ENCODE data around the gene ZNF697. TPM values are rescaled to one million over a fixed set of nuclear protein-coding genes. Genes with fewer than 3 reads are reported as not detected.

ZNF697 gene
- total and polyA plus RNA-seq, 9 of the 15 experiments (the other 6 are each of a cell fraction or from before 2014, with no cell fraction given), result 2.1 to 13.6 (median 8.3) TPM

GRCh38 chr1:119660253-119661083 is 12.4 kb upstream of the ZNF697 start:
- CTCF ChIA-PET (ENCODE audit: low intra/inter-chr PET ratio), result interaction anchor here (0.9 to 7.7 kb wide), 2 partner anchors 8 to 47 kb away, joined by 4 to 87 read pairs; no protein-coding TSS in a partner anchor

GRCh38 chr1:119659628-119660027 is 11.6 kb upstream of the ZNF697 start:
- DNase-seq (ENCODE audit: extremely low read depth in 1 of 4, low spot score in 3 of 4), result no peak
- Histone ChIP-seq H3K4me3 (no peak overlapping the region), H4K20me1 (replicated peaks; ENCODE audit: control insufficient read depth, insufficient read depth, low read length) (no peaks in the 10 kb centered on the region), H3K9me1 (ENCODE audit: control insufficient read depth, insufficient read depth, low read length) (no peaks in the 10 kb centered on the region), H3K9me3 (replicated peaks; ENCODE audit: control insufficient read depth, insufficient read depth, low read depth, low read length) (no peaks in the 10 kb centered on the region), H3K4me1 (replicated peaks in 1 of 2; ENCODE audit: control insufficient read depth in 2 of 2, insufficient read depth in 2 of 2, low read length in 2 of 2) (peaks cover 0 to 13% of the 10 kb centered on the region in 2 experiments; a peak in 4 of 5 replicates), H3K27ac (ENCODE audit: extremely low read depth, low read depth, low read length) (no peak overlapping the region), H3K4me2 (ENCODE audit: insufficient read depth, low read length) (no peak overlapping the region), H3K9ac (ENCODE audit: insufficient read depth in 1 of 2, low read depth in 2 of 2, low read length in 2 of 2) (no peak overlapping the region), H3K36me3 (ENCODE audit: control insufficient read depth, insufficient read depth, low read length) (no peaks in the 10 kb centered on the region), H2AFZ (ENCODE audit: low read depth, low read length) (no peak overlapping the region), H3K79me2 (ENCODE audit: control insufficient read depth, insufficient read depth, low read length) (no peaks in the 10 kb centered on the region), H3K27me3 (ENCODE audit: control insufficient read depth in 2 of 2, insufficient read depth in 2 of 2, low read length in 2 of 2) (peaks cover 9% of the 10 kb centered on the region in 2 experiments; a peak in 4 of 5 replicates)
- no peak for ATAC-seq
- 0% methylated on average over 3 of the region's 3 CpGs for WGBS (ENCODE audit: insufficient coverage, low coverage, missing lambda C conversion rate)
- BruUV-seq (replicated peaks), result no TSS peak
- ChIA-PET POLR2A (interaction anchor here (0.8 to 1.9 kb wide), 3 partner anchors 11 to 40 kb away, joined by 3 to 9 read pairs (median 3); partner anchors contain the start of gene ZNF697), CTCF (ENCODE audit: low intra/inter-chr PET ratio) (interaction anchor here (7.7 kb wide), 1 partner anchor 46 kb away, joined by 87 read pairs; no protein-coding TSS in a partner anchor)
- FAIRE-seq, result no peak
- intact Hi-C loops (cut with micrococcal nuclease), result no loop called here
- in situ Hi-C loops (cut with MboI), result no loop called here
- no peak for TF ChIP-seq ETV1 (tag; conservative IDR thresholded peaks at IDR 0.05; ENCODE audit: low read depth)
- no peak for TF ChIP-seq ZBTB5 (IDR thresholded peaks at IDR 0.05)
- TF ChIP-seq TEAD2 (tag; IDR thresholded peaks at IDR 0.05), result no peak
- TF ChIP-seq HINFP (tag; conservative IDR thresholded peaks at IDR 0.05; ENCODE audit: low read depth), result no peak
- no peak for TF ChIP-seq TRIM24 (IDR thresholded peaks at IDR 0.05)
- TF ChIP-seq RB1 (IDR thresholded peaks at IDR 0.05; ENCODE audit: low read depth), result no peak
- no peak for TF ChIP-seq TAF15 (IDR thresholded peaks at IDR 0.05; ENCODE audit: low read depth, low read length)
- TF ChIP-seq PCBP1 (IDR thresholded peaks at IDR 0.05; ENCODE audit: low read depth, low read length, poor library complexity, severe bottlenecking), result no peak
- no peak for TF ChIP-seq GTF2E2 (tag; IDR thresholded peaks at IDR 0.05)
- TF ChIP-seq SIN3B (IDR thresholded peaks at IDR 0.05; ENCODE audit: low read depth), result no peak

More at GRCh38 chr1:119660253-119661083, 12.4 kb upstream of the ZNF697 start:
- Histone ChIP-seq H3K27ac (ENCODE audit: extremely low read depth, low read depth, low read length) (no peak overlapping the region), H3K4me1 (replicated peaks in 1 of 2; ENCODE audit: control insufficient read depth in 2 of 2, insufficient read depth in 2 of 2, low read length in 2 of 2) (peaks cover 0 to 13% of the 10 kb centered on the region in 2 experiments; a peak in 4 of 5 replicates), H3K27me3 (ENCODE audit: control insufficient read depth in 2 of 2, insufficient read depth in 2 of 2, low read length in 2 of 2) (peaks cover 7 to 9% of the 10 kb centered on the region in 2 experiments; a peak in 4 of 5 replicates), H3K79me2 (ENCODE audit: control insufficient read depth, insufficient read depth, low read length) (no peaks in the 10 kb centered on the region), H2AFZ (ENCODE audit: low read depth, low read length) (no peak overlapping the region), H3K9ac (ENCODE audit: insufficient read depth in 1 of 2, low read depth in 2 of 2, low read length in 2 of 2) (no peak overlapping the region), H3K4me2 (ENCODE audit: insufficient read depth, low read length) (no peak overlapping the region), H3K4me3 (no peak overlapping the region), H3K36me3 (ENCODE audit: control insufficient read depth, insufficient read depth, low read length) (no peaks in the 10 kb centered on the region), H3K9me3 (replicated peaks; ENCODE audit: control insufficient read depth, insufficient read depth, low read depth, low read length) (no peaks in the 10 kb centered on the region), H4K20me1 (replicated peaks; ENCODE audit: control insufficient read depth, insufficient read depth, low read length) (no peaks in the 10 kb centered on the region), H3K9me1 (ENCODE audit: control insufficient read depth, insufficient read depth, low read length) (no peaks in the 10 kb centered on the region)
- ATAC-seq (no peak), DNase-seq (ENCODE audit: extremely low read depth in 1 of 4, low spot score in 3 of 4) (no peak), FAIRE-seq (no peak)
- no TSS peak for BruUV-seq (replicated peaks)
- WGBS (ENCODE audit: insufficient coverage, low coverage, missing lambda C conversion rate), result 12% methylated on average over 5 of the region's 5 CpGs
- intact Hi-C loops (cut with micrococcal nuclease) (no loop called here), in situ Hi-C loops (cut with MboI) (no loop called here)
- POLR2A ChIA-PET, result interaction anchor here (0.8 to 1.9 kb wide), 4 partner anchors 10 to 41 kb away, joined by 3 to 9 read pairs (median 4); partner anchors contain the start of gene ZNF697
- TF ChIP-seq TCFL5 (CRISPR knock-in tag; conservative IDR thresholded peaks at IDR 0.05), result no peak
